HepG2 (cell line): ENCODE data around the gene DNAJC1. TPM values are rescaled to one million over a fixed set of nuclear protein-coding genes. Genes with fewer than 3 reads are reported as not detected.

Source experiments
- E2F5 ChIP-seq: sonication (generic); formaldehyde crosslinking; conservative IDR thresholded peaks from 2 replicates; pipeline ENCODE4 v1.4.0; 2020; ENCODE audit warnings: missing genetic modification reagents
- GRHL1 ChIP-seq: sonication (generic); formaldehyde crosslinking; conservative IDR thresholded peaks from 2 replicates; pipeline ENCODE4 v1.8.0; 2022; ENCODE audit warnings: missing genetic modification reagents
- HNF1A ChIP-seq, 2 experiments: sonication (generic) in 1 of 2; formaldehyde crosslinking in 1 of 2; IDR thresholded peaks; 2 replicates each; pipeline versions ENCODE4 v1.4.0 to v1.6.1; 2016 to 2020; ENCODE audit warnings: borderline replicate concordance in 1 of 2, low read depth in 1 of 2, mild to moderate bottlenecking in 1 of 2, missing genetic modification reagents in 1 of 2
- HNRNPH1 ChIP-seq: fragments of 200-400 bp; formaldehyde crosslinking; optimal IDR thresholded peaks from 2 replicates; pipeline ENCODE3; 2017; ENCODE audit warnings: mild to moderate bottlenecking, low read depth, low read length
- HNRNPUL1 ChIP-seq: fragments of 200-400 bp; formaldehyde crosslinking; IDR thresholded peaks from 2 replicates; pipeline ENCODE4 v1.6.1; 2017; ENCODE audit warnings: low read depth, mild to moderate bottlenecking, low read length, moderate library complexity
- MIER3 ChIP-seq: IDR thresholded peaks from 2 replicates; pipeline ENCODE4 v1.6.1; 2016; ENCODE audit warnings: missing compliant biosample characterization, borderline replicate concordance
- NFE2L2 ChIP-seq: fragments of 150-350 bp; IDR thresholded peaks from 2 replicates; pipeline ENCODE4 v1.6.1; 2014; ENCODE audit warnings: low read length
- PRDM10 ChIP-seq: sonication (generic); formaldehyde crosslinking; IDR thresholded peaks from 2 replicates; pipeline ENCODE4 v1.4.0; 2020; ENCODE audit warnings: low read depth, missing genetic modification reagents
- RBM22 ChIP-seq: fragments of 200-400 bp; formaldehyde crosslinking; optimal IDR thresholded peaks from 2 replicates; pipeline ENCODE3; 2017; ENCODE audit warnings: mild to moderate bottlenecking, low read length, moderate library complexity
- RORA ChIP-seq: sonication (generic); formaldehyde crosslinking; IDR thresholded peaks from 2 replicates; pipeline ENCODE4 v1.5.0; 2020; ENCODE audit warnings: mild to moderate bottlenecking, missing genetic modification reagents, moderate library complexity
- SRF ChIP-seq: IDR thresholded peaks from 2 replicates; pipeline ENCODE4 v1.6.1; 2011; ENCODE audit warnings: mild to moderate bottlenecking, low read depth, low read length, moderate library complexity
- TRIM24 ChIP-seq: sonication (generic); formaldehyde crosslinking; IDR thresholded peaks from 2 replicates; pipeline ENCODE4 v1.8.0; 2022; ENCODE audit warnings: mild to moderate bottlenecking, missing genetic modification reagents
- ZFX ChIP-seq: sonication (generic); formaldehyde crosslinking; IDR thresholded peaks from 2 replicates; pipeline ENCODE4 v1.4.0; 2020; ENCODE audit warnings: mild to moderate bottlenecking, low read depth, missing genetic modification reagents, moderate library complexity
- ZNF30 ChIP-seq: sonication (generic); formaldehyde crosslinking; IDR thresholded peaks from 2 replicates; pipeline ENCODE4 v1.5.0; 2020; ENCODE audit warnings: mild to moderate bottlenecking, missing genetic modification reagents
- ZNF770 ChIP-seq: sonication (generic); formaldehyde crosslinking; IDR thresholded peaks from 2 replicates; pipeline ENCODE4 v1.5.0; 2020; ENCODE audit warnings: mild to moderate bottlenecking, missing genetic modification reagents
- polyA plus RNA-seq, 8 experiments: library from polyadenylated mRNA; depleted of rRNA in 3 of 8; stranded (reverse) in 7 of 8; unstranded in 1 of 8; fragments of >200 nt; fragmentation: Illumina TruSeq in 4 of 8; extraction: Trizol in 4 of 8; gene quantifications; 2 replicates each; pipeline versions ENCODE4 v1.2.1 to v1.2.3, GENCODE V29; 2011 to 2016; ENCODE audit warnings: low read depth in 4 of 8, missing spikeins in 1 of 8, mixed read lengths in 1 of 8; ENCODE audit not compliant: insufficient read depth in 1 of 8
- total RNA-seq, 5 experiments: library from RNA; depleted of rRNA; stranded (reverse); fragments of >200 nt; fragmentation: Illumina TruSeq; extraction: Trizol; gene quantifications; 2 replicates each; pipeline ENCODE4 v1.2.3, GENCODE V29; 2016; ENCODE audit warnings: low read depth in 1 of 5

Gene DNAJC1
- total and polyA plus RNA-seq, 2 of the 13 experiments (the other 11 are each of a cell fraction or from before 2014, with no cell fraction given), result 9.9 to 16.6 TPM

GRCh38 chr10:21724687-21725367 is 278.7 kb downstream of the DNAJC1 start (continued):
- TF ChIP-seq PRDM10 (CRISPR knock-in tag) (no peak), HNRNPUL1 (no peak), ZNF30 (CRISPR knock-in tag) (no peak), ZNF770 (peak; percentile 23; the same call in 1 of the 2 replicates), NFE2L2 (no peak), ZFX (peak; percentile 74), HNF1A (IDR thresholded peaks at IDR 0.05; ENCODE audit: low read depth) (no peak), HNF1A (CRISPR knock-in tag; IDR thresholded peaks at IDR 0.05; ENCODE audit: borderline replicate concordance) (no peak; the same call in 1 of the 2 replicates), MIER3 (CRISPR knock-in tag) (no peak), SRF (peak; percentile 99), TRIM24 (CRISPR knock-in tag) (no peak), E2F5 (CRISPR knock-in tag) (no peak), GRHL1 (no peak), RORA (CRISPR knock-in tag) (no peak), HNRNPH1 (no peak), RBM22 (no peak)
